Kidney (tissue), 14 donors: ENCODE results near the gene UBALD2. TPM values are rescaled to one million over a fixed set of nuclear protein-coding genes. Genes with fewer than 3 reads are reported as not detected.
A peak's percentile ranks its signal among the peaks of the same experiment; 100 is the strongest.

ENCODE experiments used
- DNase-seq, 5 donors: peaks; one replicate each; pipeline ENCODE4 v3.0.0-alpha.2; 2013 to 2020
- FAIRE-seq: peaks from 2 replicates; lab custom pipeline; 2012; peaks lifted over from hg19 to GRCh38; lab: Jason Lieb, UNC
- H3K27ac ChIP-seq, 2 donors: one replicate each; pipeline ENCODE4 v1.7.0; 2013; ENCODE audit warnings: low read depth in 2 of 2, low read length in 2 of 2, inconsistent platforms in 1 of 2
- H3K27me3 ChIP-seq: one replicate; pipeline ENCODE4 v1.7.1; 2013; ENCODE audit warnings: low read length, inconsistent platforms; ENCODE audit not compliant: control insufficient read depth, insufficient read depth
- H3K36me3 ChIP-seq, 3 donors: one replicate each; pipeline versions ENCODE4 v1.7.0 to v1.7.1; 2013; ENCODE audit warnings: low read length in 3 of 3, control low read depth in 1 of 3, inconsistent platforms in 1 of 3; ENCODE audit not compliant: insufficient read depth in 3 of 3, control insufficient read depth in 2 of 3
- H3K4me1 ChIP-seq, 3 donors: one replicate each; pipeline versions ENCODE4 v1.7.0 to v1.7.1; 2013; ENCODE audit warnings: low read length in 3 of 3, inconsistent platforms in 1 of 3, low read depth in 1 of 3; ENCODE audit not compliant: control insufficient read depth in 2 of 3, insufficient read depth in 2 of 3
- H3K4me3 ChIP-seq, 3 donors: one replicate each; pipeline versions ENCODE4 v1.7.0 to v1.8.1; 2013; ENCODE audit warnings: low read length in 3 of 3, control low read depth in 1 of 3, inconsistent platforms in 1 of 3
- H3K9ac ChIP-seq, 3 donors: one replicate each; pipeline versions ENCODE4 v1.7.0 to v1.7.1; 2013; ENCODE audit warnings: low read length in 3 of 3, control low read depth in 1 of 3, inconsistent platforms in 1 of 3
- H3K9me3 ChIP-seq, 3 donors: one replicate each; pipeline versions ENCODE4 v1.7.0 to v1.7.1; 2013; ENCODE audit warnings: low read length in 3 of 3, control low read depth in 1 of 3, inconsistent platforms in 1 of 3; ENCODE audit not compliant: control insufficient read depth in 2 of 3, insufficient read depth in 1 of 3
- intact Hi-C: fragments of 100-400 bp; cut with DNase I; formaldehyde crosslinking; loops from one replicate; pipeline ENCODE4 v1.11.1; 2022
- polyA plus RNA-seq: library from polyadenylated mRNA; stranded (reverse); fragments of 350-450 nt; fragmentation: Illumina TruSeq; extraction: RNeasy Lipid Tissue Mini Kit (QIAGEN cat#74804); gene quantifications from one replicate; pipeline ENCODE4 v1.2.3, GENCODE V29; 2014; ENCODE audit warnings: low read depth, low replicate concordance; ENCODE audit not compliant: insufficient read depth
- total RNA-seq: library from RNA; stranded (reverse); fragmentation: NEBNext Ultra II Directional; extraction: Animal tissue kit (Norgen Biotek cat#: 25700); gene quantifications from one replicate; pipeline ENCODE4 v1.2.1, GENCODE V29; 2021
- TF ChIP-seq, protein P1 (sequence below): IDR thresholded peaks from 3 replicates; pipeline ENCODE4 v1.5.1; 2012; ENCODE audit warnings: mild to moderate bottlenecking, moderate library complexity, borderline replicate concordance; ENCODE audit not compliant: insufficient read depth; ENCODE audit errors: extremely low read depth
- donor health status: control.
- donor health status: control.
- donor health status: control.
- donor health status: control.
- donor health status: control.
- donor health status: DM: yes; HTN: yes; CAD: no.
- donor health status: Normal renal cell carcinoma (clear cell type).

UBALD2 gene
- total and polyA plus RNA-seq, 2 donors from 2014 or later: 54.3 to 59.1 TPM

- Histone ChIP-seq H3K4me3 (no peak overlapping the region), H3K9ac (no peak overlapping the region), H3K27ac (no peak overlapping the region), H3K4me1 (peaks cover 0 to 6% (median 0%) of the 10 kb centered on the region in 3 donors), H3K9me3 (peaks cover 0 to 2% (median 0%) of the 10 kb centered on the region in 3 donors), H3K27me3 (no peaks in the 10 kb centered on the region), H3K36me3 (no peaks in the 10 kb centered on the region)
- TF ChIP-seq, protein P1, sequence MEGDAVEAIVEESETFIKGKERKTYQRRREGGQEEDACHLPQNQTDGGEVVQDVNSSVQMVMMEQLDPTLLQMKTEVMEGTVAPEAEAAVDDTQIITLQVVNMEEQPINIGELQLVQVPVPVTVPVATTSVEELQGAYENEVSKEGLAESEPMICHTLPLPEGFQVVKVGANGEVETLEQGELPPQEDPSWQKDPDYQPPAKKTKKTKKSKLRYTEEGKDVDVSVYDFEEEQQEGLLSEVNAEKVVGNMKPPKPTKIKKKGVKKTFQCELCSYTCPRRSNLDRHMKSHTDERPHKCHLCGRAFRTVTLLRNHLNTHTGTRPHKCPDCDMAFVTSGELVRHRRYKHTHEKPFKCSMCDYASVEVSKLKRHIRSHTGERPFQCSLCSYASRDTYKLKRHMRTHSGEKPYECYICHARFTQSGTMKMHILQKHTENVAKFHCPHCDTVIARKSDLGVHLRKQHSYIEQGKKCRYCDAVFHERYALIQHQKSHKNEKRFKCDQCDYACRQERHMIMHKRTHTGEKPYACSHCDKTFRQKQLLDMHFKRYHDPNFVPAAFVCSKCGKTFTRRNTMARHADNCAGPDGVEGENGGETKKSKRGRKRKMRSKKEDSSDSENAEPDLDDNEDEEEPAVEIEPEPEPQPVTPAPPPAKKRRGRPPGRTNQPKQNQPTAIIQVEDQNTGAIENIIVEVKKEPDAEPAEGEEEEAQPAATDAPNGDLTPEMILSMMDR: no peak
- DNase-seq (no peak), FAIRE-seq (no peak)
- intact Hi-C loops: loop anchor here (5.0 kb wide), 1 partner anchor 156 kb away; no protein-coding TSS in a partner anchor
These were observed 13.2 kb downstream of the UBALD2 start for GRCh38 chr17:76278268-76278908.

DNA sequence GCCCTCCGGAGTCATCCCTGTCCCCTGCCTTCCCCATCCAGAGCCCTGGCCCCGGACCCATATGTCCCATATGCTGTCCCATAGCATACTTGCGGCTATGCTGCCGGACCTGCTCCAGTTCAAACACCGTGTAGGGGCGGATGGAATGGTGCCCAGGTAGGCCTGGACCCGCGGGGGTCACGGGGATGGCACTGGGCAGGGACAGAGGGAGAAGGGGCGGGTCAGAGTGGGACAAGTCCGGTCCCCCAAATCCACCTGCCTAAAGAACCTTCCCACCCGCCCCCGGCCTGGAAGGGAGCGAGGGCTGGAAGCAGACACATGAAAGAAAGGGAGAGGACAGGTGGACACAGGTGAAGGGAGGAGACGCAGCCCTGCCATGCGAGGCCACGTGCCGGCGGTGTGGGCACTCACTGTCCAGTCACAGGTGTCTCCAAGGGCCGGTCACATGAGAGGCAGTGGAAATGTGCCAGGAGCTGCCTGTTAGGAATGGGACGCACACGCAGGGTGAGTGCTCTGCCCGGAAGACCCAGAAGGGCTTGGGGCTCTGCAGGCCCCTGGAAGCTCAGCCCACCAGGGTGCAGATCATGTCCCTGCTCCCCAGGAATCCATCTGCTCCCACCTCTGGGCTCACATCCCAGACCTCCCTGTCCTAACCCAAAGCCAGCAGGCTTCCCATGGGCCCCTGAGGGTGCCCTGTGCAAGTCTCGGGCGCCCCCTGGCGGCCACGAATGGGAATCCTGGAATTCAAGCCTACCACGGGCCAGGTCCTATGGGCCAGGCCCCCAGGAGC lies 14.0 kb downstream of the UBALD2 start:
- H3K4me3 ChIP-seq: peak overlapping the region in 1 of 3 donors; percentile 29
- H3K9ac ChIP-seq: no peak overlapping the region
- peaks cover 0 to 2% (median 0%) of the 10 kb centered on the region in 3 donors for H3K9me3 ChIP-seq
- no peaks in the 10 kb centered on the region for H3K36me3 ChIP-seq
- FAIRE-seq: no peak
- peaks cover 0 to 6% (median 0%) of the 10 kb centered on the region in 3 donors for H3K4me1 ChIP-seq
- DNase-seq: peak; percentile 86 to 94 (median 91)
- H3K27me3 ChIP-seq: no peaks in the 10 kb centered on the region
- intact Hi-C loops: loop anchor here (5.0 kb wide), 1 partner anchor 157 kb away; no protein-coding TSS in a partner anchor
- no peak overlapping the region for H3K27ac ChIP-seq
- TF ChIP-seq, protein P1: peak; percentile 94

- FAIRE-seq: no peak
- no peaks in the 10 kb centered on the region for H3K36me3 ChIP-seq
- no peak overlapping the region for H3K27ac ChIP-seq
- intact Hi-C loops: loop anchor here (5.0 to 10.0 kb wide), 2 partner anchors 158 to 265 kb away; no protein-coding TSS in a partner anchor
- no peaks in the 10 kb centered on the region for H3K27me3 ChIP-seq
- H3K9ac ChIP-seq: no peak overlapping the region
- H3K9me3 ChIP-seq: peaks cover 0 to 2% (median 0%) of the 10 kb centered on the region in 3 donors
- no peak for DNase-seq
- TF ChIP-seq, protein P1: no peak
- no peak overlapping the region for H3K4me3 ChIP-seq
- H3K4me1 ChIP-seq: peaks cover 0 to 6% (median 0%) of the 10 kb centered on the region in 3 donors
These were observed 14.7 kb downstream of the UBALD2 start for GRCh38 chr17:76279742-76280287.
